Hepatocyte (in vitro differentiated cells): ENCODE data around the gene AGBL4. TPM values are rescaled to one million over a fixed set of nuclear protein-coding genes. Genes with fewer than 3 reads are reported as not detected.

Source experiments
- DNase-seq: peaks from one replicate; pipeline ENCODE4 v3.0.0-alpha.2; 2016; ENCODE audit warnings: low spot score
- H2AFZ ChIP-seq: fragments of 200-600 bp; sonication (generic); 2 replicates; pipeline ENCODE4 v1.6.0; 2016; ENCODE audit warnings: antibody characterized with exemption, mild to moderate bottlenecking
- H3K27ac ChIP-seq: fragments of 200-600 bp; sonication (generic); 2 replicates; pipeline ENCODE4 v1.5.1; 2016; ENCODE audit warnings: mild to moderate bottlenecking
- H3K27me3 ChIP-seq: fragments of 200-600 bp; sonication (generic); 2 replicates; pipeline ENCODE4 v1.6.1; 2016
- H3K36me3 ChIP-seq: fragments of 200-600 bp; sonication (generic); replicated peaks from 2 replicates; pipeline ENCODE4 v1.5.1; 2016; ENCODE audit warnings: low read depth; ENCODE audit not compliant: insufficient read depth
- H3K4me1 ChIP-seq: fragments of 200-600 bp; sonication (generic); 2 replicates; pipeline ENCODE4 v1.5.1; 2016; ENCODE audit warnings: mild to moderate bottlenecking, moderate library complexity; ENCODE audit not compliant: insufficient read depth
- H3K4me2 ChIP-seq: fragments of 200-600 bp; sonication (generic); 2 replicates; pipeline ENCODE4 v1.6.0; 2016
- H3K4me3 ChIP-seq: fragments of 200-600 bp; sonication (generic); 2 replicates; pipeline ENCODE4 v1.5.1; 2016; ENCODE audit warnings: mild to moderate bottlenecking
- H3K79me2 ChIP-seq: fragments of 200-600 bp; sonication (generic); 2 replicates; pipeline ENCODE4 v1.6.0; 2017; ENCODE audit warnings: mild to moderate bottlenecking
- H3K9me2 ChIP-seq: fragments of 200-600 bp; sonication (generic); replicated peaks from 2 replicates; pipeline ENCODE4 v1.6.0; 2017; ENCODE audit warnings: mild to moderate bottlenecking; ENCODE audit not compliant: insufficient read depth
- H3K9me3 ChIP-seq: fragments of 200-600 bp; sonication (generic); 2 replicates; pipeline ENCODE4 v1.5.1; 2016; ENCODE audit warnings: low read depth, mild to moderate bottlenecking
- H4K20me1 ChIP-seq: fragments of 200-600 bp; sonication (generic); 2 replicates; pipeline ENCODE4 v1.6.0; 2016; ENCODE audit warnings: mild to moderate bottlenecking; ENCODE audit not compliant: insufficient read depth, poor library complexity, severe bottlenecking
- CTCF ChIP-seq: fragments of 200-600 bp; sonication (generic); IDR thresholded peaks from 2 replicates; pipeline ENCODE4 v1.5.1; 2016; ENCODE audit warnings: antibody characterized with exemption, mild to moderate bottlenecking; ENCODE audit not compliant: poor library complexity
- EZH2 ChIP-seq: fragments of 200-600 bp; sonication (generic); IDR thresholded peaks from 2 replicates; pipeline ENCODE4 v1.6.1; 2016; ENCODE audit warnings: antibody characterized with exemption, mild to moderate bottlenecking, borderline replicate concordance
- EZH2phosphoT487 ChIP-seq: fragments of 200-600 bp; sonication (generic); IDR thresholded peaks from one replicate; pipeline ENCODE4 v1.6.1; 2018; ENCODE audit warnings: antibody characterized with exemption, mild to moderate bottlenecking, low read depth, moderate library complexity; ENCODE audit not compliant: unreplicated experiment, severe bottlenecking
- WGBS: methylation state at CpG from one replicate; pipeline ENCODE4 v1.1.6; 2016; ENCODE audit warnings: low lambda C conversion rate; ENCODE audit errors: missing lambda C conversion rate; 5-methylcytosine and 5-hydroxymethylcytosine counted together
- polyA plus RNA-seq: library from polyadenylated mRNA; unstranded; fragments of >200 nt; fragmentation: Nextera tagmentation; extraction: Ambion mirVana; gene quantifications from 2 replicates; pipeline ENCODE4 v1.2.1, GENCODE V29; 2016
- total RNA-seq: library from RNA; depleted of rRNA; stranded (reverse); fragments of >200 nt; gene quantifications from 2 replicates; pipeline ENCODE4 v1.2.3, GENCODE V29; 2014

The AGBL4 gene
- total and polyA plus RNA-seq, 2 experiments from 2014 or later, result 0.50 to 0.73 TPM

GRCh38 chr1:48908606-48909005 lies 1115.1 kb downstream of the AGBL4 start:
- no peaks in the 10 kb centered on the region for H3K9me3 ChIP-seq
- H3K9me2 ChIP-seq, result no peaks in the 10 kb centered on the region
- no peaks in the 10 kb centered on the region for H3K27me3 ChIP-seq
- no peak overlapping the region for H3K4me2 ChIP-seq
- H3K4me3 ChIP-seq, result no peak overlapping the region
- TF ChIP-seq CTCF (no peak), EZH2phosphoT487 (no peak), EZH2 (no peak)
- H2AFZ ChIP-seq, result no peak overlapping the region
- peak; percentile 14 for DNase-seq
- H3K79me2 ChIP-seq, result no peaks in the 10 kb centered on the region
- no peaks in the 10 kb centered on the region for H4K20me1 ChIP-seq
- H3K4me1 ChIP-seq, result peaks cover 6% of the 10 kb centered on the region
- H3K36me3 ChIP-seq, result no peaks in the 10 kb centered on the region
- H3K27ac ChIP-seq, result peak overlapping the region; percentile 11

GRCh38 chr1:48906729-48907128 lies 1117.0 kb downstream of the AGBL4 start:
- TF ChIP-seq CTCF (no peak), EZH2phosphoT487 (no peak), EZH2 (no peak)
- no peak overlapping the region for H3K4me2 ChIP-seq
- no peak overlapping the region for H3K27ac ChIP-seq
- no peaks in the 10 kb centered on the region for H3K36me3 ChIP-seq
- H3K27me3 ChIP-seq, result no peaks in the 10 kb centered on the region
- no peaks in the 10 kb centered on the region for H3K79me2 ChIP-seq
- DNase-seq, result no peak
- no peak overlapping the region for H3K4me3 ChIP-seq
- H4K20me1 ChIP-seq, result no peaks in the 10 kb centered on the region
- 84% methylated on average over 1 of the region's 1 CpG for WGBS
- H3K4me1 ChIP-seq, result peaks cover 6% of the 10 kb centered on the region
- H2AFZ ChIP-seq, result no peak overlapping the region
- H3K9me3 ChIP-seq, result no peaks in the 10 kb centered on the region
- no peaks in the 10 kb centered on the region for H3K9me2 ChIP-seq

GRCh38 chr1:48906164-48906563 lies 1117.6 kb downstream of the AGBL4 start:
- no peak for DNase-seq
- H3K27me3 ChIP-seq, result no peaks in the 10 kb centered on the region

More at GRCh38 chr1:48906164-48906563, 1117.6 kb downstream of the AGBL4 start:
- H3K4me1 ChIP-seq, result peaks cover 6% of the 10 kb centered on the region
- TF ChIP-seq EZH2, result no peak
- TF ChIP-seq EZH2phosphoT487, result no peak
- no peak for TF ChIP-seq CTCF
- no peak overlapping the region for H3K27ac ChIP-seq
- no peaks in the 10 kb centered on the region for H4K20me1 ChIP-seq
- no peaks in the 10 kb centered on the region for H3K9me3 ChIP-seq
- no peaks in the 10 kb centered on the region for H3K9me2 ChIP-seq
- no peak overlapping the region for H2AFZ ChIP-seq
- no peaks in the 10 kb centered on the region for H3K79me2 ChIP-seq
- no peak overlapping the region for H3K4me2 ChIP-seq
- H3K36me3 ChIP-seq, result no peaks in the 10 kb centered on the region
- 64% methylated on average over 1 of the region's 1 CpG for WGBS
- no peak overlapping the region for H3K4me3 ChIP-seq
